ENCODE measurements around the gene QRSL1.
A peak's percentile ranks its signal among the peaks of the same experiment; 100 is the strongest.

DNA sequence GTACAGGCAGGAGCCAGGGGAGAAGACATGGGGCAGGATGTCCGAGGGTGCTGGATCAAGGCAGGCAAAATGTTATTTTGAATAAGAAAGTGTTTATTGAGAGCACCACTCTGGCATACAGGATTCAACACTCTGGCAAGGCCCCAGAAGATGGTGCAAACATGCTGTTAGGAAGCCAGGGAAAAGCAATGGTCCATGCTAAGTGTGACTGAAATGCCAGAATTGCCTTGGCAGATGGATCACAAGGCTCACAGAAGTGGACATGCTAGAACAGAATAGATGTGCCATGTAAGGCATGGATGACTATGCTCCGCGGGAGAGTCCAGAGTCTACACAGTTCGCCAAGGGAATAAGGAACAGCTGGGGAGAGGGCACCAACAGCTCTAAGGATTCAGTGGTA is 54.6 kb downstream of the QRSL1 start:
- TF ChIP-seq, protein P1, sequence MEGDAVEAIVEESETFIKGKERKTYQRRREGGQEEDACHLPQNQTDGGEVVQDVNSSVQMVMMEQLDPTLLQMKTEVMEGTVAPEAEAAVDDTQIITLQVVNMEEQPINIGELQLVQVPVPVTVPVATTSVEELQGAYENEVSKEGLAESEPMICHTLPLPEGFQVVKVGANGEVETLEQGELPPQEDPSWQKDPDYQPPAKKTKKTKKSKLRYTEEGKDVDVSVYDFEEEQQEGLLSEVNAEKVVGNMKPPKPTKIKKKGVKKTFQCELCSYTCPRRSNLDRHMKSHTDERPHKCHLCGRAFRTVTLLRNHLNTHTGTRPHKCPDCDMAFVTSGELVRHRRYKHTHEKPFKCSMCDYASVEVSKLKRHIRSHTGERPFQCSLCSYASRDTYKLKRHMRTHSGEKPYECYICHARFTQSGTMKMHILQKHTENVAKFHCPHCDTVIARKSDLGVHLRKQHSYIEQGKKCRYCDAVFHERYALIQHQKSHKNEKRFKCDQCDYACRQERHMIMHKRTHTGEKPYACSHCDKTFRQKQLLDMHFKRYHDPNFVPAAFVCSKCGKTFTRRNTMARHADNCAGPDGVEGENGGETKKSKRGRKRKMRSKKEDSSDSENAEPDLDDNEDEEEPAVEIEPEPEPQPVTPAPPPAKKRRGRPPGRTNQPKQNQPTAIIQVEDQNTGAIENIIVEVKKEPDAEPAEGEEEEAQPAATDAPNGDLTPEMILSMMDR (IDR thresholded peaks at IDR 0.05), result no peak
- peak in 1 of 2 donors; percentile 44 for TF ChIP-seq POLR2A (IDR thresholded peaks at IDR 0.05)
